Neural progenitor cell (in vitro differentiated cells): ENCODE measurements around the gene SMLR1. TPM values are rescaled to one million over a fixed set of nuclear protein-coding genes. Genes with fewer than 3 reads are reported as not detected.

Experiments used
- DNase-seq: peaks from one replicate; pipeline ENCODE4 v3.0.0-alpha.2; 2016; ENCODE audit warnings: low spot score
- H2AFZ ChIP-seq: fragments of 200-600 bp; sonication (generic); replicated peaks from 2 replicates; pipeline ENCODE4 v1.6.1; 2016; ENCODE audit warnings: antibody characterized with exemption
- H3F3A ChIP-seq: fragments of 200-600 bp; sonication (generic); 2 replicates; pipeline ENCODE4 v1.6.1; 2016; ENCODE audit warnings: antibody characterized with exemption, low read depth
- H3K27ac ChIP-seq: fragments of 200-600 bp; sonication (generic); 2 replicates; pipeline ENCODE4 v1.5.1; 2016; ENCODE audit warnings: mild to moderate bottlenecking
- H3K27me3 ChIP-seq: fragments of 200-600 bp; sonication (generic); 2 replicates; pipeline ENCODE4 v1.6.1; 2016; ENCODE audit warnings: mild to moderate bottlenecking, moderate library complexity
- H3K36me3 ChIP-seq: fragments of 200-600 bp; sonication (generic); 2 replicates; pipeline ENCODE4 v1.5.1; 2016
- H3K4me1 ChIP-seq: fragments of 200-600 bp; sonication (generic); 2 replicates; pipeline ENCODE4 v1.6.1; 2016; ENCODE audit warnings: mixed run types
- H3K4me2 ChIP-seq: fragments of 200-600 bp; sonication (generic); 2 replicates; pipeline ENCODE4 v1.6.1; 2016
- H3K4me3 ChIP-seq: fragments of 200-600 bp; sonication (generic); 2 replicates; pipeline ENCODE4 v1.5.1; 2016
- H3K79me2 ChIP-seq: fragments of 200-600 bp; sonication (generic); 2 replicates; pipeline ENCODE4 v1.6.1; 2016; ENCODE audit warnings: low read depth
- H3K9ac ChIP-seq: fragments of 200-600 bp; sonication (generic); 2 replicates; pipeline ENCODE4 v1.6.1; 2016
- H3K9me3 ChIP-seq: fragments of 200-600 bp; sonication (generic); 2 replicates; pipeline ENCODE4 v1.5.1; 2016; ENCODE audit warnings: low read depth
- H4K20me1 ChIP-seq: fragments of 200-600 bp; sonication (generic); 2 replicates; pipeline ENCODE4 v1.6.1; 2016; ENCODE audit warnings: low read depth
- H3K27ac Mint-ChIP-seq: 3 replicates; pipeline ENCODE4 v1.8.0; 2021; ENCODE audit warnings: mixed read lengths
- H3K27me3 Mint-ChIP-seq: 2 replicates; pipeline ENCODE4 v1.8.0; 2022; ENCODE audit warnings: low read depth, mild to moderate bottlenecking, inconsistent platforms, moderate library complexity, mixed read lengths; ENCODE audit not compliant: insufficient read depth
- H3K36me3 Mint-ChIP-seq: 3 replicates; pipeline ENCODE4 v1.8.0; 2021; ENCODE audit warnings: mixed read lengths
- H3K4me1 Mint-ChIP-seq: 3 replicates; pipeline ENCODE4 v1.8.0; 2021; ENCODE audit warnings: mixed read lengths
- H3K4me3 Mint-ChIP-seq: 3 replicates; pipeline ENCODE4 v1.8.0; 2021; ENCODE audit warnings: mild to moderate bottlenecking, moderate library complexity, mixed read lengths
- H3K9me3 Mint-ChIP-seq: 3 replicates; pipeline ENCODE4 v1.8.0; 2020; ENCODE audit warnings: mixed read lengths
- CTCF ChIP-seq: fragments of 200-600 bp; sonication (generic); IDR thresholded peaks from 2 replicates; pipeline ENCODE4 v1.5.1; 2017; ENCODE audit warnings: antibody characterized with exemption, mild to moderate bottlenecking
- EZH2 ChIP-seq: fragments of 200-600 bp; sonication (generic); IDR thresholded peaks from 2 replicates; pipeline ENCODE4 v1.6.1; 2017; ENCODE audit warnings: antibody characterized with exemption, mild to moderate bottlenecking, moderate library complexity
- EZH2phosphoT487 ChIP-seq: fragments of 200-600 bp; sonication (generic); IDR thresholded peaks from 2 replicates; pipeline ENCODE4 v1.6.1; 2017; ENCODE audit warnings: antibody characterized with exemption
- total RNA-seq: library from RNA; depleted of rRNA; stranded (reverse); fragments of >200 nt; gene quantifications from 2 replicates; pipeline ENCODE4 v1.2.3, GENCODE V29; 2015; ENCODE audit warnings: low replicate concordance

The SMLR1 gene
- total RNA-seq, 1 donor from 2014 or later: not detected

DNA sequence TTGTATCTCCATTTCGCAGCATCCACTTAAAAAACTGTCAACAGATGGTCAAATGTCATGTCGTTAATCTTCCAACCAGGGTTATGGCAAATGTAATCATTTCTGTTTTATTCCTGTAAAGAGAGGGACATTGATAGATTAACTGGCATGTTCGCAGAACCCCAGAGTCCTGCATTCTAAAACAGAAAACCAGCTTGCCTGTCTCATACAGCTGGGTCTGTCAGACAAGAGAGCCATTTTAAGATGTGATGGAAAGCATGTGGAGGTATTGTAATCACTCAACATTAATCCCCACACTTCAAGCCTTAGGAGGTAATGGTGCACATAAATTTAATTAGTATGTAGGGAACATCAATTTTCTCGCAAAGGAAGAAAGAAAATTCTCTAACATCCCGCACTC lies 4.4 kb downstream of the SMLR1 start:
- Mint-ChIP-seq H3K4me3 (no peak overlapping the region), H3K36me3 (no peaks in the 10 kb centered on the region)
- H2AFZ ChIP-seq: no peak overlapping the region

DNA sequence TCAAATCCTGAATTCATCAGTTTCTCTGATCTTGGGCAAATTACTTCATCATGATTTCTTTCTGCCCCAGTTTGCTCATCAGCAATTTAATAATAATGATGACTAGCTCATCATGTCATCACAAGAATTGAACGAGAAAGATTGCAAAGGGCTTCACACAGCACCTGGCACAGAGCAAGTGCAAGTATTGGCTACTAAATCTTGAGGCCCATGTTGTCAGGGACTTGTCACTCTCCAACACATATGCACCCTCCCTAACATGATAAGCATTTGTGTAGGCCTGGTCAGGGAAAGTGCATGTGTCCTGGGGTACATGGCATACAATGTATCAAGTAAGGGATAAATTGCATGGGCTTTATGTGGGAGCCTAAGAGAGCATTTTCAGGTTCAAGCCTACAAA lies 6.4 kb downstream of the SMLR1 start:
- Mint-ChIP-seq H3K4me1 (peaks cover 8% of the 10 kb centered on the region), H3K27ac (no peak overlapping the region), H3K27me3 (no peaks in the 10 kb centered on the region), H3K36me3 (no peaks in the 10 kb centered on the region), H3K4me3 (no peak overlapping the region), H3K9me3 (no peaks in the 10 kb centered on the region)
- Histone ChIP-seq H3K4me1 (no peaks in the 10 kb centered on the region), H3K27me3 (no peaks in the 10 kb centered on the region), H2AFZ (no peak overlapping the region), H3K36me3 (no peaks in the 10 kb centered on the region), H3F3A (no peaks in the 10 kb centered on the region), H3K9ac (no peak overlapping the region), H3K4me2 (no peak overlapping the region), H4K20me1 (no peaks in the 10 kb centered on the region), H3K4me3 (no peak overlapping the region), H3K27ac (no peak overlapping the region), H3K9me3 (no peaks in the 10 kb centered on the region), H3K79me2 (no peaks in the 10 kb centered on the region)
- TF ChIP-seq CTCF: no peak
- TF ChIP-seq EZH2phosphoT487: no peak
- no peak for TF ChIP-seq EZH2
- DNase-seq: no peak

More for the DNA sequence above, 4.4 kb downstream of the SMLR1 start:
- no peak for DNase-seq
- Histone ChIP-seq H3K27me3 (no peaks in the 10 kb centered on the region), H3K4me3 (no peak overlapping the region), H3K36me3 (no peaks in the 10 kb centered on the region), H3K79me2 (no peaks in the 10 kb centered on the region), H3F3A (no peaks in the 10 kb centered on the region), H3K27ac (no peak overlapping the region), H3K9me3 (no peaks in the 10 kb centered on the region), H3K4me2 (no peak overlapping the region), H3K4me1 (no peaks in the 10 kb centered on the region), H4K20me1 (no peaks in the 10 kb centered on the region), H3K9ac (no peak overlapping the region)
- H3K27me3 Mint-ChIP-seq: no peaks in the 10 kb centered on the region
- H3K27ac Mint-ChIP-seq: no peak overlapping the region
- peaks cover 5% of the 10 kb centered on the region for H3K4me1 Mint-ChIP-seq
- no peak for TF ChIP-seq EZH2
- TF ChIP-seq CTCF: no peak
- no peak for TF ChIP-seq EZH2phosphoT487
- no peaks in the 10 kb centered on the region for H3K9me3 Mint-ChIP-seq

GRCh38 chr6:130834482-130835251 lies 7.5 kb downstream of the SMLR1 start:
- Histone ChIP-seq H3K27me3 (no peaks in the 10 kb centered on the region), H3K4me2 (no peak overlapping the region), H3K4me1 (no peaks in the 10 kb centered on the region), H3K36me3 (no peaks in the 10 kb centered on the region), H3K9me3 (no peaks in the 10 kb centered on the region), H2AFZ (no peak overlapping the region), H3K27ac (no peak overlapping the region), H4K20me1 (no peaks in the 10 kb centered on the region), H3K9ac (no peak overlapping the region), H3F3A (no peaks in the 10 kb centered on the region), H3K4me3 (no peak overlapping the region), H3K79me2 (no peaks in the 10 kb centered on the region)
- H3K4me1 Mint-ChIP-seq: peaks cover 11% of the 10 kb centered on the region
- H3K4me3 Mint-ChIP-seq: no peak overlapping the region
- no peak for TF ChIP-seq EZH2phosphoT487
- TF ChIP-seq CTCF: no peak
- TF ChIP-seq EZH2: no peak
- H3K27me3 Mint-ChIP-seq: no peaks in the 10 kb centered on the region
- no peaks in the 10 kb centered on the region for H3K9me3 Mint-ChIP-seq
- H3K27ac Mint-ChIP-seq: no peak overlapping the region
- no peak for DNase-seq
- no peaks in the 10 kb centered on the region for H3K36me3 Mint-ChIP-seq
